CD4-positive, alpha-beta memory T cell (primary cell): ENCODE data around the gene SYVN1. TPM values are rescaled to one million over a fixed set of nuclear protein-coding genes. Genes with fewer than 3 reads are reported as not detected.

ENCODE experiments used
- CTCF ChIA-PET: fragments of 350-600 bp; sonication (Branson Sonifier 250); formaldehyde crosslinking; loops from one replicate; lab custom pipeline; 2021; ENCODE audit warnings: inconsistent platforms; ENCODE audit not compliant: partially characterized antibody; lab: Charles Lee
- POLR2A ChIA-PET: fragments of 350-600 bp; sonication (Branson Sonifier 250); formaldehyde crosslinking; loops from one replicate; lab custom pipeline; 2021; ENCODE audit not compliant: partially characterized antibody; lab: Charles Lee
- DNase-seq, 5 donors: peaks; one replicate each; pipeline versions ENCODE4 v3.0.0 to v3.0.0-alpha.2; 2020 to 2022; ENCODE audit warnings: mixed read lengths in 1 of 5
- H3K27ac ChIP-seq: one replicate; pipeline ENCODE4 v1.7.0; 2013; ENCODE audit warnings: low read depth, low read length
- H3K27me3 ChIP-seq: 2 replicates; pipeline ENCODE4 v1.7.0; 2013; ENCODE audit warnings: mild to moderate bottlenecking, low read length, moderate library complexity; ENCODE audit not compliant: insufficient read depth
- H3K36me3 ChIP-seq: 2 replicates; pipeline ENCODE4 v1.7.0; 2013; ENCODE audit warnings: mild to moderate bottlenecking, low read length, moderate library complexity; ENCODE audit not compliant: insufficient read depth
- H3K4me1 ChIP-seq: 2 replicates; pipeline ENCODE4 v1.7.0; 2013; ENCODE audit warnings: mild to moderate bottlenecking, low read length, moderate library complexity; ENCODE audit not compliant: insufficient read depth
- H3K4me3 ChIP-seq, 2 donors: one replicate each; pipeline ENCODE4 v1.7.0; 2013; ENCODE audit warnings: low read length in 2 of 2, mild to moderate bottlenecking in 1 of 2
- H3K9me3 ChIP-seq, 2 donors: one replicate each; pipeline ENCODE4 v1.7.0; 2013; ENCODE audit warnings: low read length in 2 of 2, control low read depth in 1 of 2; ENCODE audit not compliant: control insufficient read depth in 1 of 2
- H3K27ac Mint-ChIP-seq, 7 donors: one replicate each; pipeline ENCODE4 v1.8.0; 2020 to 2021; ENCODE audit warnings: mixed read lengths in 7 of 7, mild to moderate bottlenecking in 6 of 7, inconsistent platforms in 3 of 7, moderate library complexity in 3 of 7
- H3K27me3 Mint-ChIP-seq, 2 donors: one replicate each; pipeline ENCODE4 v1.8.0; 2020 to 2021; ENCODE audit warnings: mixed read lengths in 2 of 2
- H3K36me3 Mint-ChIP-seq, 2 donors: one replicate each; pipeline ENCODE4 v1.8.0; 2020 to 2021; ENCODE audit warnings: mixed read lengths in 2 of 2, inconsistent platforms in 1 of 2, mild to moderate bottlenecking in 1 of 2
- H3K4me1 Mint-ChIP-seq, 4 donors: one replicate each; pipeline ENCODE4 v1.8.0; 2020 to 2021; ENCODE audit warnings: mixed read lengths in 4 of 4, mild to moderate bottlenecking in 1 of 4
- H3K4me3 Mint-ChIP-seq, 8 donors: one replicate each; pipeline ENCODE4 v1.8.0; 2020 to 2021; ENCODE audit warnings: mixed read lengths in 8 of 8, mild to moderate bottlenecking in 7 of 8, moderate library complexity in 6 of 8, inconsistent platforms in 3 of 8
- H3K9me3 Mint-ChIP-seq, 8 donors: one replicate each; pipeline ENCODE4 v1.8.0; 2020 to 2021; ENCODE audit warnings: mixed read lengths in 8 of 8, mild to moderate bottlenecking in 5 of 8, inconsistent platforms in 3 of 8, moderate library complexity in 1 of 8
- intact Hi-C: fragments of 100-400 bp; cut with micrococcal nuclease; formaldehyde crosslinking; loops from one replicate; pipeline ENCODE4 v1.15.1; 2023
- polyA plus RNA-seq, 2 donors: library from polyadenylated mRNA; unstranded; fragments of 300-500 nt; fragmentation: Illumina TruSeq; gene quantifications; one replicate each; pipeline ENCODE4 v1.2.3, GENCODE V29; 2021
- total RNA-seq, 2 experiments: library from RNA; stranded (reverse); gene quantifications; one replicate each; pipeline ENCODE4 v1.2.3, GENCODE V29; 2021

SYVN1 gene
- total and polyA plus RNA-seq, 4 experiments from 2014 or later, result 2.8 to 76.5 (median 45.5) TPM

- Mint-ChIP-seq H3K27ac (peak within 1 kb of the TSS; percentile 95 to 99 (median 97)), H3K4me3 (peak within 1 kb of the TSS; percentile 88 to 94 (median 92)), H3K4me1 (peaks cover 17 to 69% (median 42%) of the 10 kb centered on the region in 4 donors), H3K9me3 (peaks cover 0 to 1% (median 0%) of the 10 kb centered on the region in 8 donors), H3K36me3 (peaks cover 32 to 42% of the 10 kb centered on the region in 2 donors), H3K27me3 (no peaks in the 10 kb centered on the region)
- ChIA-PET POLR2A (interaction anchor here (0.5 to 15.5 kb wide), 44 partner anchors 9 to 872 kb away, joined by 3 to 320 read pairs (median 4); partner anchors contain the start of genes ARL2, ATG2A, CAPN1 and CDC42BPG), CTCF (interaction anchor here (0.7 to 3.3 kb wide), 13 partner anchors 14 to 343 kb away, joined by 3 to 23 read pairs (median 4); partner anchors contain the start of genes ARL2, CAPN1, SYVN1 and VPS51)
- Histone ChIP-seq H3K36me3 (peaks cover 26% of the 10 kb centered on the region), H3K27ac (peak within 1 kb of the TSS; percentile 91), H3K4me3 (peak within 1 kb of the TSS; percentile 69 to 82), H3K9me3 (no peaks in the 10 kb centered on the region), H3K27me3 (no peaks in the 10 kb centered on the region), H3K4me1 (peaks cover 40% of the 10 kb centered on the region)
- intact Hi-C loops, result loop anchor here (1.0 to 10.0 kb wide), 11 partner anchors 17 to 498 kb away; partner anchors contain the start of genes ATG2A, CDCA5, PCNX3 and RASGRP2
- DNase-seq, result peak; percentile 100
Observed at GRCh38 chr11:65117206-65118096, 16.9 kb downstream of the SYVN1 start, which contains the start of gene ZNHIT2. Gene ZNHIT2, minus strand, starts transcription at chr11:65117701. Its CDS starts 48 bp downstream, at chr11:65117653.

- peak overlapping the region; percentile 86 to 94 (median 92) for H3K4me3 Mint-ChIP-seq
- H3K27me3 Mint-ChIP-seq, result no peaks in the 10 kb centered on the region
- Histone ChIP-seq H3K4me3 (peak overlapping the region; percentile 69 to 82), H3K36me3 (peaks cover 26% of the 10 kb centered on the region), H3K4me1 (peaks cover 41% of the 10 kb centered on the region), H3K27ac (peak overlapping the region; percentile 91), H3K9me3 (no peaks in the 10 kb centered on the region), H3K27me3 (no peaks in the 10 kb centered on the region)
- peak; percentile 58 to 79 (median 73) for DNase-seq
- CTCF ChIA-PET, result interaction anchor here (0.9 to 3.3 kb wide), 10 partner anchors 14 to 338 kb away, joined by 3 to 23 read pairs (median 4); partner anchors contain the start of genes ARL2, SYVN1 and VPS51
- H3K27ac Mint-ChIP-seq, result peak overlapping the region; percentile 92 to 98 (median 97)
- peaks cover 0 to 1% (median 0%) of the 10 kb centered on the region in 8 donors for H3K9me3 Mint-ChIP-seq
- intact Hi-C loops, result loop anchor here (1.0 to 10.0 kb wide), 11 partner anchors 18 to 499 kb away; partner anchors contain the start of genes ATG2A, CDCA5, PCNX3 and RASGRP2
- H3K4me1 Mint-ChIP-seq, result peaks cover 14 to 64% (median 38%) of the 10 kb centered on the region in 4 donors
- peaks cover 25 to 37% of the 10 kb centered on the region in 2 donors for H3K36me3 Mint-ChIP-seq
- POLR2A ChIA-PET, result interaction anchor here (0.5 to 15.5 kb wide), 28 partner anchors 8 to 871 kb away, joined by 3 to 320 read pairs (median 4); partner anchors contain the start of genes ARL2, ATG2A, CAPN1 and CDC42BPG
Observed at GRCh38 chr11:65116370-65117205, 17.7 kb downstream of the SYVN1 start.

- POLR2A ChIA-PET, result interaction anchor here (1.3 to 15.5 kb wide), 6 partner anchors 7 to 336 kb away, joined by 3 to 320 read pairs (median 21); partner anchors contain the start of genes SF1, SYVN1 and VPS51
- no peak for DNase-seq
- peaks cover 0 to 1% (median 0%) of the 10 kb centered on the region in 8 donors for H3K9me3 Mint-ChIP-seq
- Histone ChIP-seq H3K9me3 (no peaks in the 10 kb centered on the region), H3K4me3 (no peak overlapping the region), H3K27ac (peak overlapping the region; percentile 91), H3K4me1 (peaks cover 41% of the 10 kb centered on the region), H3K27me3 (no peaks in the 10 kb centered on the region), H3K36me3 (peaks cover 20% of the 10 kb centered on the region)
- H3K4me3 Mint-ChIP-seq, result peak overlapping the region in 5 of 8 donors; percentile 15 to 94 (median 25)
- peaks cover 14 to 64% (median 40%) of the 10 kb centered on the region in 4 donors for H3K4me1 Mint-ChIP-seq
- intact Hi-C loops, result loop anchor here (2.0 to 10.0 kb wide), 3 partner anchors 269 to 399 kb away; partner anchors contain the start of gene RASGRP2
- peaks cover 19 to 31% of the 10 kb centered on the region in 2 donors for H3K36me3 Mint-ChIP-seq
- no peaks in the 10 kb centered on the region for H3K27me3 Mint-ChIP-seq
- CTCF ChIA-PET, result interaction anchor here (1.1 to 3.3 kb wide), 3 partner anchors 20 to 268 kb away, joined by 4 to 23 read pairs (median 10); partner anchors contain the start of genes SYVN1 and VPS51
- H3K27ac Mint-ChIP-seq, result peak overlapping the region in 6 of 7 donors; percentile 18 to 97 (median 66)
Observed at GRCh38 chr11:65115361-65116082, 18.8 kb downstream of the SYVN1 start.

- peaks cover 46% of the 10 kb centered on the region for H3K4me1 ChIP-seq
- CTCF ChIA-PET, result interaction anchor here (0.6 to 6.8 kb wide), 2 partner anchors 16 to 102 kb away, joined by 3 to 70 read pairs; partner anchors contain the start of gene VPS51
- no peak overlapping the region for H3K4me3 ChIP-seq
- intact Hi-C loops, result loop anchor here (5.0 to 10.0 kb wide), 3 partner anchors 218 to 400 kb away; partner anchors contain the start of genes DPF2 and RASGRP2
- Mint-ChIP-seq H3K36me3 (peaks cover 14 to 29% of the 10 kb centered on the region in 2 donors), H3K4me1 (peaks cover 18 to 61% (median 45%) of the 10 kb centered on the region in 4 donors), H3K27me3 (no peaks in the 10 kb centered on the region), H3K27ac (peak overlapping the region in 5 of 7 donors; percentile 52 to 95 (median 72)), H3K9me3 (peaks cover 0 to 1% (median 0%) of the 10 kb centered on the region in 8 donors), H3K4me3 (peak overlapping the region in 2 of 8 donors; percentile 32 to 86)
- no peaks in the 10 kb centered on the region for H3K9me3 ChIP-seq
- H3K27ac ChIP-seq, result no peak overlapping the region
- H3K36me3 ChIP-seq, result peaks cover 15% of the 10 kb centered on the region
- H3K27me3 ChIP-seq, result no peaks in the 10 kb centered on the region
- DNase-seq, result no peak
- POLR2A ChIA-PET, result interaction anchor here (1.3 to 15.5 kb wide), 2 partner anchors 17 to 28 kb away, joined by 3 to 320 read pairs; partner anchors contain the start of gene VPS51
Observed at GRCh38 chr11:65114538-65115171, 19.7 kb downstream of the SYVN1 start.

- DNase-seq, result no peak
- Mint-ChIP-seq H3K4me3 (peak overlapping the region in 6 of 8 donors; percentile 15 to 88 (median 82)), H3K36me3 (peaks cover 13 to 26% of the 10 kb centered on the region in 2 donors), H3K4me1 (peaks cover 16 to 61% (median 45%) of the 10 kb centered on the region in 4 donors), H3K9me3 (peaks cover 0 to 1% (median 0%) of the 10 kb centered on the region in 8 donors), H3K27ac (peak overlapping the region; percentile 52 to 95 (median 76)), H3K27me3 (no peaks in the 10 kb centered on the region)
- H3K36me3 ChIP-seq, result peaks cover 18% of the 10 kb centered on the region
- no peak overlapping the region for H3K27ac ChIP-seq
- ChIA-PET CTCF (interaction anchor here (0.6 to 6.8 kb wide), 7 partner anchors 7 to 101 kb away, joined by 3 to 70 read pairs (median 5); partner anchors contain the start of genes FAU, MRPL49, SYVN1 and VPS51), POLR2A (interaction anchor here (1.3 to 15.5 kb wide), 4 partner anchors 7 to 27 kb away, joined by 3 to 320 read pairs (median 66); partner anchors contain the start of genes FAU, MRPL49, SYVN1 and VPS51)
- no peak overlapping the region for H3K4me3 ChIP-seq
- intact Hi-C loops, result loop anchor here (2.0 to 10.0 kb wide), 4 partner anchors 189 to 401 kb away; partner anchors contain the start of genes DPF2, PPP2R5B and RASGRP2
- no peaks in the 10 kb centered on the region for H3K27me3 ChIP-seq
- peaks cover 46% of the 10 kb centered on the region for H3K4me1 ChIP-seq
- H3K9me3 ChIP-seq, result no peaks in the 10 kb centered on the region
Observed at GRCh38 chr11:65113839-65114238, 20.5 kb downstream of the SYVN1 start.
